Body of pancreas (tissue), 4 donors: ENCODE measurements around the gene GNRH2.

Experiments used
- CTCF ChIP-seq, 7 experiments: fragments of 450-650 bp in 4 of 7; fragments of 200-600 bp in 3 of 7; sonication (generic) in 3 of 7; IDR thresholded peaks; one replicate each; pipeline ENCODE4 v1.5.1; 2016 to 2019; ENCODE audit warnings: antibody characterized with exemption in 7 of 7
- POLR2A ChIP-seq, 3 donors: fragments of 450-650 bp; IDR thresholded peaks; one replicate each; pipeline ENCODE4 v1.6.1; 2016; ENCODE audit warnings: antibody characterized with exemption in 3 of 3, mild to moderate bottlenecking in 2 of 3

- TF ChIP-seq CTCF (IDR thresholded peaks at IDR 0.05): no peak
- TF ChIP-seq POLR2A (IDR thresholded peaks at IDR 0.05): no peak
These were observed 5.8 kb upstream of the GNRH2 start for GRCh38 chr20:3037654-3038053.
